CD14-positive monocyte (primary cell): Measurements from ENCODE around the gene KRTAP20-4. TPM values are rescaled to one million over a fixed set of nuclear protein-coding genes. Genes with fewer than 3 reads are reported as not detected.

Experiments used
- DNase-seq, 3 donors: peaks; one replicate each; pipeline ENCODE4 v3.0.0-alpha.2; 2011 to 2022
- H2AFZ ChIP-seq: 2 replicates; pipeline ENCODE4 v1.6.0; 2012; ENCODE audit warnings: mild to moderate bottlenecking, low read depth, low read length, inconsistent platforms; ENCODE audit not compliant: insufficient read depth, poor library complexity, severe bottlenecking
- H3K27ac ChIP-seq, 2 donors: 1 replicate in 1 of 2; 2 replicates in 1 of 2; pipeline ENCODE4 v1.5.1; 2012 to 2013; ENCODE audit warnings: low read length in 2 of 2, control low read depth in 1 of 2, inconsistent platforms in 1 of 2, low read depth in 1 of 2, mild to moderate bottlenecking in 1 of 2
- H3K27me3 ChIP-seq, 2 donors: one replicate each; pipeline versions ENCODE4 v1.6.0 to v1.6.1; 2011 to 2013; ENCODE audit warnings: low read length in 2 of 2; ENCODE audit not compliant: control insufficient read depth in 2 of 2, insufficient read depth in 2 of 2
- H3K36me3 ChIP-seq, 2 donors: replicated peaks in 1 of 2; 1 replicate in 1 of 2; 2 replicates in 1 of 2; pipeline versions ENCODE4 v1.5.1 to v1.6.1; 2012 to 2013; ENCODE audit warnings: low read length in 2 of 2, control low read depth in 1 of 2, inconsistent platforms in 1 of 2, mild to moderate bottlenecking in 1 of 2; ENCODE audit not compliant: insufficient read depth in 2 of 2, control insufficient read depth in 1 of 2
- H3K4me1 ChIP-seq, 2 donors: 1 replicate in 1 of 2; 2 replicates in 1 of 2; pipeline versions ENCODE4 v1.5.1 to v1.6.1; 2012 to 2013; ENCODE audit warnings: low read length in 2 of 2, control low read depth in 1 of 2, inconsistent platforms in 1 of 2, mild to moderate bottlenecking in 1 of 2, moderate library complexity in 1 of 2; ENCODE audit not compliant: insufficient read depth in 2 of 2, control insufficient read depth in 1 of 2
- H3K4me2 ChIP-seq: replicated peaks from 2 replicates; pipeline ENCODE3; 2012; ENCODE audit warnings: low read length, moderate library complexity, mild to moderate bottlenecking; ENCODE audit not compliant: poor library complexity, severe bottlenecking; ENCODE audit errors: extremely low read depth
- H3K4me3 ChIP-seq, 3 experiments: fragments of 200-600 bp in 1 of 3; sonication (generic) in 1 of 3; replicated peaks in 1 of 3; 1 replicate in 2 of 3; 2 replicates in 1 of 3; pipeline ENCODE4 v1.5.1; 2011 to 2013; ENCODE audit warnings: low read length in 3 of 3, mild to moderate bottlenecking in 3 of 3, control low read depth in 2 of 3, low read depth in 2 of 3, inconsistent platforms in 1 of 3, moderate library complexity in 1 of 3
- H3K79me2 ChIP-seq: 2 replicates; pipeline ENCODE4 v1.6.0; 2012; ENCODE audit warnings: mild to moderate bottlenecking, control low read depth, inconsistent platforms, low read length, moderate library complexity; ENCODE audit not compliant: insufficient read depth
- H3K9ac ChIP-seq: 2 replicates; pipeline ENCODE4 v1.6.0; 2017; ENCODE audit warnings: low read length, mild to moderate bottlenecking; ENCODE audit not compliant: insufficient read depth, poor library complexity, severe bottlenecking
- H3K9me3 ChIP-seq, 2 donors: replicated peaks in 1 of 2; 1 replicate in 1 of 2; 2 replicates in 1 of 2; pipeline versions ENCODE4 v1.5.1 to v1.6.1; 2012 to 2013; ENCODE audit warnings: low read length in 2 of 2, control low read depth in 1 of 2; ENCODE audit not compliant: control insufficient read depth in 1 of 2, insufficient read depth in 1 of 2
- H4K20me1 ChIP-seq: 2 replicates; pipeline ENCODE4 v1.6.0; 2012; ENCODE audit warnings: mild to moderate bottlenecking, low read length, control low read depth, moderate library complexity; ENCODE audit not compliant: insufficient read depth
- H3K27ac Mint-ChIP-seq, 7 donors: one replicate each; pipeline ENCODE4 v1.8.0; 2020; ENCODE audit warnings: mild to moderate bottlenecking in 7 of 7, mixed read lengths in 7 of 7, moderate library complexity in 6 of 7, inconsistent platforms in 2 of 7
- H3K27me3 Mint-ChIP-seq, 3 donors: one replicate each; pipeline ENCODE4 v1.8.0; 2021 to 2022; ENCODE audit warnings: low read depth in 3 of 3, mild to moderate bottlenecking in 3 of 3, mixed read lengths in 3 of 3, moderate library complexity in 3 of 3, inconsistent platforms in 1 of 3
- H3K36me3 Mint-ChIP-seq, 2 donors: one replicate each; pipeline ENCODE4 v1.8.0; 2020; ENCODE audit warnings: mixed read lengths in 2 of 2, inconsistent platforms in 1 of 2, mild to moderate bottlenecking in 1 of 2
- H3K4me1 Mint-ChIP-seq: one replicate; pipeline ENCODE4 v1.8.0; 2020; ENCODE audit warnings: mild to moderate bottlenecking, mixed read lengths
- H3K4me3 Mint-ChIP-seq, 2 donors: one replicate each; pipeline ENCODE4 v1.8.0; 2020; ENCODE audit warnings: mild to moderate bottlenecking in 2 of 2, mixed read lengths in 2 of 2, moderate library complexity in 1 of 2
- H3K9me3 Mint-ChIP-seq, 7 donors: one replicate each; pipeline ENCODE4 v1.8.0; 2020 to 2022; ENCODE audit warnings: mixed read lengths in 7 of 7, mild to moderate bottlenecking in 6 of 7, moderate library complexity in 6 of 7, inconsistent platforms in 2 of 7
- CTCF ChIP-seq: fragments of 200-600 bp; IDR thresholded peaks from one replicate; pipeline ENCODE4 v1.8.0; 2022; ENCODE audit warnings: antibody characterized with exemption, mild to moderate bottlenecking
- WGBS: methylation state at CpG from one replicate; pipeline ENCODE4 v1.1.5; 2013; ENCODE audit warnings: missing lambda C conversion rate; ENCODE audit not compliant: insufficient coverage; 5-methylcytosine and 5-hydroxymethylcytosine counted together
- intact Hi-C, 2 donors: fragments of 100-400 bp; cut with micrococcal nuclease; formaldehyde crosslinking; loops; one replicate each; pipeline versions ENCODE4 v1.15.0 to v1.15.1; 2023
- polyA plus RNA-seq, 3 donors: library from polyadenylated mRNA; depleted of rRNA in 1 of 3; unstranded in 2 of 3; stranded (reverse) in 1 of 3; fragments of 300-500 nt in 2 of 3; fragments of >200 nt in 1 of 3; fragmentation: Illumina TruSeq in 2 of 3; gene quantifications; 1 replicate in 2 of 3; 2 replicates in 1 of 3; pipeline ENCODE4 v1.2.3, GENCODE V29; 2012 to 2021

Gene KRTAP20-4
- polyA plus RNA-seq, 3 donors, result not detected

- no peaks in the 10 kb centered on the region for H3K79me2 ChIP-seq
- H4K20me1 ChIP-seq, result no peaks in the 10 kb centered on the region
- H3K4me3 ChIP-seq, result no peak overlapping the region
- H3K9ac ChIP-seq, result no peak overlapping the region
- no peak for TF ChIP-seq CTCF
- intact Hi-C loops, result no loop called here
- no peaks in the 10 kb centered on the region for H3K4me1 Mint-ChIP-seq
- H3K36me3 ChIP-seq, result no peaks in the 10 kb centered on the region
- H3K27ac ChIP-seq, result no peak overlapping the region
- H3K4me2 ChIP-seq, result no peak overlapping the region
- H3K4me3 Mint-ChIP-seq, result no peak overlapping the region
- peaks cover 0 to 8% (median 2%) of the 10 kb centered on the region in 7 donors for H3K9me3 Mint-ChIP-seq
- H2AFZ ChIP-seq, result no peak overlapping the region
- WGBS, result no CpG with 5 or more reads among the region's 1 CpG
- DNase-seq, result no peak
- no peaks in the 10 kb centered on the region for H3K4me1 ChIP-seq
- no peak overlapping the region for H3K27ac Mint-ChIP-seq
- H3K36me3 Mint-ChIP-seq, result no peaks in the 10 kb centered on the region
- no peaks in the 10 kb centered on the region for H3K27me3 Mint-ChIP-seq
- H3K27me3 ChIP-seq, result no peaks in the 10 kb centered on the region
- H3K9me3 ChIP-seq, result peaks cover 3 to 8% of the 10 kb centered on the region in 2 donors
Measured at GRCh38 chr21:30582870-30583269, 37.6 kb upstream of the KRTAP20-4 start.

- H3K27me3 Mint-ChIP-seq, result no peaks in the 10 kb centered on the region
Measured at GRCh38 chr21:30590297-30590696, 30.1 kb upstream of the KRTAP20-4 start, which contains the start of gene KRTAP22-2. KRTAP22-2 (minus strand) TSS chr21:30590397.

More at GRCh38 chr21:30590297-30590696, 30.1 kb upstream of the KRTAP20-4 start, which contains the start of gene KRTAP22-2:
- H2AFZ ChIP-seq, result no peak within 1 kb of the TSS
- Mint-ChIP-seq H3K4me3 (no peak within 1 kb of the TSS), H3K9me3 (peaks cover 0 to 4% (median 0%) of the 10 kb centered on the region in 7 donors), H3K27ac (no peak within 1 kb of the TSS), H3K4me1 (no peaks in the 10 kb centered on the region), H3K36me3 (no peaks in the 10 kb centered on the region)
- no peak within 1 kb of the TSS for H3K4me3 ChIP-seq
- H3K9ac ChIP-seq, result no peak within 1 kb of the TSS
- H3K36me3 ChIP-seq, result no peaks in the 10 kb centered on the region
- intact Hi-C loops, result no loop called here
- DNase-seq, result no peak
- peaks cover 0 to 4% of the 10 kb centered on the region in 2 donors for H3K9me3 ChIP-seq
- H3K4me1 ChIP-seq, result no peaks in the 10 kb centered on the region
- no peaks in the 10 kb centered on the region for H4K20me1 ChIP-seq
- H3K4me2 ChIP-seq, result no peak within 1 kb of the TSS
- H3K27me3 ChIP-seq, result no peaks in the 10 kb centered on the region
- no peak within 1 kb of the TSS for H3K27ac ChIP-seq
- H3K79me2 ChIP-seq, result no peaks in the 10 kb centered on the region
- no peak for TF ChIP-seq CTCF
